GM19463 (cell line): ENCODE measurements around the gene DDX18.

ENCODE experiments used
- ATAC-seq: cut with Tn5 transposase; IDR thresholded peaks from one replicate; pipeline ENCODE4 v1.9.1; 2021; ENCODE audit warnings: mild to moderate bottlenecking, moderate library complexity; ENCODE audit not compliant: unreplicated experiment

DDX18 gene

GRCh38 chr2:117833911-117834310, 19.4 kb downstream of the DDX18 start:
- peak; percentile 40 for ATAC-seq

DNA sequence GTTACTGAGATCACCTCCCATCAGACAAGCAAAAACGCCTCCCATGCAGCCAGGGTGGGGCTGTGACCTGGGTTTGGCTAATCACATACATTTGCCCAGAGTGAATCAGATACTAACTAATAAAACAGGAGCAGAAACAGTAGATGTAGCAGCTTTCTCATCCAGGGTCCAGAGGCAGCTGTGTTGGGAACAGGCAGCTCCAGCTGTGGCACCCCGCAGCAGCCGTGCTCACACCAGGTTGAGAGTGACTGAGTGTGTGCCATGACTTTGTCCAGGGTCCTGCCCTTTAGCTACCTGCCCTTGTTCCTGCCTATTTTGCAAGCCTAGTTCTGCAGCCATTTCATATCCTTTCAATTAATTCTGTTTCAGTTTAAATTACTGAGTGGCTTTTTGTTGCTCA, 20.5 kb downstream of the DDX18 start:
- no peak for ATAC-seq

DNA sequence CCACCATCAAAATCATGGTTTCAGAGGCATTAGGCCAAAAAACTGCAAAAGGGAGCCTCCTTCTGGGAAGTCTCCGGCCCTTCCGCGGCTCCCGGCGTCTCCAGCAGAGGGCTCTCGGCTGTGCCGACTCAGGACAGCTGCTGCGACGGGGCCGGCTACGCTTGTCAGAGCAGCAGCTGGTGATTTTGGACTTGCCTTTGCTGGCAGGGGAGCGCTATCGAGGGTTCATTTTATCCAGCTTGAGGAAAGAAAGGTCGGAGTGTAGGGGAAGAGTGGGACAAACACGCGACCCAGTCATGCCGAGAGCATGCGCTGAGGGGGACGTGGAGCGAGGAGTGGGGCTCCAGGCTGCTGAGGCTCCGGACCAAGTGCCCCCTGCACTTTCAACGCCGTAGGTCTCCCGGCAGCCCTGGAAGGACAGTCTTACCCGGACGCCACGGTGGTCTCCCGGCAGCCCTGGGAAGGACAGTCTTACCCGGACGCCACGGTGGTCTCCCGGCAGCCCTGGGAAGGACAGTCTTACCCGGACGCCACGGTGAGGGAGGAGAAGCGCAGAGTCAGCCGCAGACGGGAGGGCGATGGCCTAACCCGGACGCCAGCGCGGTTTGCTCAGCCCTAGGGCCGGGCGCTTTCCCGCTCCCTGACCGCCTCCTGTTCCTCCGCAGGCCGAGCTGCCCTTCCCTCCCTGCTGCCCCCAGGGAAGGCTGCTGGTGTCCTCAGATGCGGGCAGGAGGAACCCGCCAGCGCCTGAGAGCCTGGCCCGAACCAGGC, 21.7 kb downstream of the DDX18 start:
- ATAC-seq: peak; percentile 92

- ATAC-seq: no peak
These were observed 30.8 kb downstream of the DDX18 start for GRCh38 chr2:117845304-117845703.

DNA sequence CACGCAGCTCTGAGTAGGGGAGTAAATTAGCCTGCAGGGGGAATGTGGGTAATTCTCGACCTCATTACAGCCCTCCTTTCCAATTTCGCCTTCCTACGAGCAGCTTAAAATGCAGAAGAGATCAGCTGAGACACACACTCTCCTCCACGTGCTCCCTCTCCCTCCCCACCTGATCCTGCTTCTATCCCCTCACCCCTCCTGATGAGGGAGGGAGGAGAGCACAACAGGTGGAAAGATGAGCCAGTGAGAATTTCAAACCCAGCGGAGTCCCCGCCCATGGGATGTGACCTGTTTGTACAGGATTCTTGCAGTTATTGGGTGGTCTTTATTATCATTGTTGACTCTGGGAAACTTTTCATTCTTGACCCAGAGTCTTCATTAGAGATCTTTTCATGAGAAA, 35.5 kb downstream of the DDX18 start:
- ATAC-seq: no peak

GRCh38 chr2:117850461-117850860, 36.0 kb downstream of the DDX18 start:
- no peak for ATAC-seq

DNA sequence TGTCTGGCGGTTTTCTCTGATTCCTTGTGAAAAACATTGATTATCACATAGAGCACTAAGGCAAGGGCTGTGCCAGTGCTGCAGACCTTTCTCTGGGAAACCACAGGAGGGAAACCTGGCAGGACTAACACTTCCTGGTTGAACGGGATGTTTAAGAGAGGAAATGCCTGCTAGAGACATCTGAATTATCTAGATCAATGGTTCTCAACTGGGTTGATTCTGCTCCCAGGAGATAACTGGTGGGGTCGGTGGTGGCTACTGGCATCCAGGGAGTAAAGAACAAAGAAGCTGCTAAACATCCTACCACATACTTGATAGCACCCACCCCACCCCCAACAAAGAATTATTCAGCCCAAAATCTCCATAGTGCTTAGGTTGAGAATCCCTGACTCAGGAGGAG, 37.5 kb downstream of the DDX18 start:
- no peak for ATAC-seq

- ATAC-seq: no peak
These were observed 38.8 kb downstream of the DDX18 start for GRCh38 chr2:117853316-117853715.

GRCh38 chr2:117853873-117854272, 39.4 kb downstream of the DDX18 start:
- no peak for ATAC-seq

GRCh38 chr2:117854610-117855009, 40.1 kb downstream of the DDX18 start:
- ATAC-seq: no peak

DNA sequence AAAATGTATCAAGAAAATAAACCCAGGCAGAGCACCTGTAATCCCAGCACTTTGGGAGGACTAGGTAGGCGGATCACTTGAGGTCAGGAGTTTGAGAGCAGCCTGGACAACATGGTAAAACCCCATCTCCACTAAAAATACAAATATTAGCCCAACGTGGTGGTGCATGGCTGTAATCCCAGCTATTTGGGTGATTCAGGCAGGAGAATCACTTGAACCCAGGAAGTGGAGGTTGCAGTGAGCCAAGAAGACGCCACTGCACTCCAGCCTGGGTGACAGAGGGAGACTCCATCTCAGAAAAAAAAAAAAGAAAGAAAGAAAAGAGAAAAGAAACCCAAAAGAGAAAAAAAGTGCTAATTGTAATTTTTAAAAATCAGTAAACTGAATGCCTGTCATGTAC, 41.4 kb downstream of the DDX18 start:
- no peak for ATAC-seq

- no peak for ATAC-seq
These were observed 42.1 kb downstream of the DDX18 start for GRCh38 chr2:117856415-117857210.

DNA sequence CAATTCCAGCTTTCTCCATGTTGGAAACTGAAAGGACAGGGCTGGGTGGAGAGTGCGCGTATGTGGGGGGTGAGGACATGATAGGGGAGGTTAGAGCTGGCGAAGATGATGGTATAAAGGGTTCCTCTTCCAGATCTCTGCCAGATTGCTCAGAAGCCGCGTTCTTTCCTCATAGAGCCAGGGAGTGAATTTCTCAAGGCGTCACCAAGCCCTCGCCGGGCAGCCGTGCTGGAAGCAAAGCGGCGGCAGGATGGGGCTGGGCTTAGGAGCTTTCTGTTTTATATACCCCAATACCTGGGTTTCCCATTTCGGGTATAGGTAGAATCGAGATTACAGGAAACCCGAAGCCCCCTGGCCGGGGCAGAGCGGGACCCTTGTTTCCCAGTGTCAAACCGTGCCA, 43.8 kb downstream of the DDX18 start:
- ATAC-seq: no peak

GRCh38 chr2:117858892-117859531, 44.5 kb downstream of the DDX18 start:
- ATAC-seq: no peak

DNA sequence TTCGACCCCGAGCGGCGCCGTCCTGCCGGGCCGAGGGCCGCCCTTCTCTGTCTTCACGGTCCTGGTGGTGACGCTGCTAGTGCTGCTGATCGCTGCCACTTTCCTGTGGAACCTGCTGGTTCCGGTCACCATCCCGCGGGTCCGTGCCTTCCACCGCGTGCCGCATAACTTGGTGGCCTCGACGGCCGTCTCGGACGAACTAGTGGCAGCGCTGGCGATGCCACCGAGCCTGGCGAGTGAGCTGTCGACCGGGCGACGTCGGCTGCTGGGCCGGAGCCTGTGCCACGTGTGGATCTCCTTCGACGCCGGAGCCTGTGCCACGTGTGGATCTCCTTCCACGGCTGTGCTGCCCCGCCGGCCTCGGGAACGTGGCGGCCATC, 45.0 kb downstream of the DDX18 start:
- ATAC-seq: no peak

DNA sequence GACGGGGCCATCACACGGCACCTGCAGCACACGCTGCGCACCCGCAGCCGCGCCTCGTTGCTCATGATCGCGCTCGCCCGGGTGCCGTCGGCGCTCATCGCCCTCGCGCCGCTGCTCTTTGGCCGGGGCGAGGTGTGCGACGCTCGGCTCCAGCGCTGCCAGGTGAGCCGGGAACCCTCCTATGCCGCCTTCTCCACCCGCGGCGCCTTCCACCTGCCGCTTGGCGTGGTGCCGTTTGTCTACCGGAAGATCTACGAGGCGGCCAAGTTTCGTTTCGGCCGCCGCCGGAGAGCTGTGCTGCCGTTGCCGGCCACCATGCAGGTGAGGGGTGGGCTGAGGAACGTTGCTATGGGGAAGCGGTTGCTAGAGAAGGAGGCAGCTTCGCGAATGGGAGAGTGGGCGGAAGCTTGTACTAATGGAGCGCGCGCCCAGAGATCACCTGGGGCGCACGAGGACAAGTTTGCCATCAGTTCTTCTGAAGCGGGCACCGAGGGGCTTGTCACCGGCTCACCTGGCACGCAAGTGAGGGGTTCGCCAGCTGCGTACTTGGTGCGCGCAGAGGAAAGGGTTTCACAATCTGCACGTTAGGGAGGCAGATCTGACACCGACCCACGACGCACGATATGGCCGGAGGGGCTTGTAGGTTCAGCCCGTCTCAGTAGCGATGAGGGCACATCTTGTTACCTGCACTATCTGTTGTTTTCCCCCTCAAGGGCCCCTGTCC, 45.6 kb downstream of the DDX18 start:
- ATAC-seq: no peak

DNA sequence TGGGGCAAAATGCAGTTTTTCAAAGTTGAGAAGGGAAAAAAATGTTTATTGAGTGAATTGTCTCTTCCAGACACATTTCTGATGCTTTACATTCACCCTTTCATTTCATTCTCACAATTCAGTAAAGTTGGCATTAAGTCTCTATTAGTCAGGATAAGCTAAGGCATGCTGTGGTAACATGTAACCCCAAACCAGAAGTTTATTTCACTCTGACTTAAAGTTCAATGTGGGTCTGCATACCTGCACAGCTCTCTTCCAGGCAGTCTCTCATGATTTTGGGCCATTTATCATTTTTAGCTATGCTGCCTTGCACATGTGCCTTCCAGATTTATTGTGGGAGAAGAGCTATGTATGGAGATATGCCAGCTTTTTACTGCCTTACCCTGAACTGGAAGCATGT, 48.0 kb downstream of the DDX18 start:
- no peak for ATAC-seq

DNA sequence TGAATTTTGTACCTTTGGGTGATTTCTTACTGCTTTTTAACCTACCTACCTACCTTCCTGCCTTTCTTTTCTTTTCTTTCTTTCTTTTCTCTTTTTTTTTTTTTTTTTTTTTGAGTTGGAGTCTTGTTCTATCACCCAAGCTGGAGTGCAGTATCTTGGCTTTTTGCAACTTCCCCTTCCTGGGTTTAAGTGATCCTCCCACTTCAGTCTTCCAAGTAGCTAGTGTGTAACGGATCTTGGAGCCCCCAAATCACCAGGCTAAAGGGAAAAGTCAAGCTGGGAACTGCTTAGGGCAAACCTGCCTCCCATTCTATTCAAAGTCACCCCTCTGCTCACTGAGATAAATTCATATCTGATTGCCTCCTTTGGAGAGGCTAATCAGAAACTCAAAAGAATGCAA, 61.3 kb downstream of the DDX18 start:
- no peak for ATAC-seq

GRCh38 chr2:117879003-117879402, 64.5 kb downstream of the DDX18 start:
- ATAC-seq: no peak
